Right lobe of liver (tissue), 6 donors: ENCODE results near the gene DGLUCY. TPM values are rescaled to one million over a fixed set of nuclear protein-coding genes. Genes with fewer than 3 reads are reported as not detected.
A peak's percentile ranks its signal among the peaks of the same experiment; 100 is the strongest.

Source experiments
- ATAC-seq, 4 donors: fragments of 200-7000 bp; cut with Tn5 transposase; one replicate each; pipeline ENCODE4 v1.9.1; 2020; ENCODE audit warnings: mild to moderate bottlenecking in 4 of 4, moderate library complexity in 4 of 4
- DNase-seq, 3 donors: peaks; one replicate each; pipeline ENCODE4 v3.0.0-alpha.2; 2020
- H3K27ac ChIP-seq, 3 donors: fragments of 200-600 bp; one replicate each; pipeline ENCODE4 v1.8.0; 2022
- H3K27me3 ChIP-seq, 2 donors: fragments of 200-600 bp; one replicate each; pipeline ENCODE4 v1.8.0; 2022
- H3K36me3 ChIP-seq, 4 donors: fragments of 200-600 bp; sonication (generic) in 1 of 4; one replicate each; pipeline versions ENCODE4 v1.5.1 to v1.8.0; 2017 to 2022; ENCODE audit warnings: control low read depth in 1 of 4
- H3K4me1 ChIP-seq, 4 donors: fragments of 200-600 bp; sonication (generic) in 1 of 4; one replicate each; pipeline versions ENCODE4 v1.5.1 to v1.8.0; 2017 to 2022; ENCODE audit warnings: control low read depth in 1 of 4
- H3K4me3 ChIP-seq, 3 donors: fragments of 200-600 bp; one replicate each; pipeline ENCODE4 v1.8.0; 2022
- H3K9me3 ChIP-seq, 4 donors: fragments of 200-600 bp; sonication (generic) in 1 of 4; one replicate each; pipeline versions ENCODE4 v1.5.1 to v1.8.0; 2017 to 2022; ENCODE audit warnings: control low read depth in 1 of 4
- CTCF ChIP-seq, 4 donors: fragments of 200-600 bp in 3 of 4; fragments of 450-650 bp in 1 of 4; IDR thresholded peaks; one replicate each; pipeline versions ENCODE4 v1.5.1 to v1.8.0; 2016 to 2022; ENCODE audit warnings: antibody characterized with exemption in 4 of 4, mild to moderate bottlenecking in 2 of 4
- POLR2A ChIP-seq: fragments of 450-650 bp; IDR thresholded peaks from one replicate; pipeline ENCODE4 v1.6.1; 2017; ENCODE audit warnings: antibody characterized with exemption, mild to moderate bottlenecking
- WGBS: methylation state at CpG from one replicate; pipeline ENCODE4 v1.1.6; 2018; ENCODE audit warnings: low coverage, low lambda C conversion rate; ENCODE audit not compliant: insufficient coverage; ENCODE audit errors: missing lambda C conversion rate; 5-methylcytosine and 5-hydroxymethylcytosine counted together
- intact Hi-C, 2 donors: fragments of 100-400 bp; cut with DNase I; formaldehyde crosslinking; loops; one replicate each; pipeline versions ENCODE4 v1.11.2 to v1.14.1; 2022
- total RNA-seq, 6 experiments: library from RNA; depleted of rRNA in 2 of 6; stranded (reverse); fragments of >200 nt in 2 of 6; fragmentation: NEBNext Ultra II Directional in 3 of 6; extraction: Animal tissue kit (Norgen Biotek cat#: 25700) in 3 of 6; gene quantifications; one replicate each; pipeline versions ENCODE4 v1.1.0 to v1.2.4, GENCODE V29; 2016 to 2023
- donor health status: DM: no; HTN: yes; CAD: no.
- donor health status: DM: no; HTN: no; CAD: no.
- donor health status: DM: no; HTN: no; CAD: no.
- donor health status: DM: no; HTN: yes; CAD: no.
- donor health status: DM: no; HTN: yes; CAD: no.

Gene DGLUCY
- total RNA-seq, 6 experiments from 2014 or later: 26.7 to 55.6 (median 39.8) TPM

- WGBS: 86% methylated on average over 3 of the region's 5 CpGs
- Histone ChIP-seq H3K27ac (no peak overlapping the region), H3K27me3 (no peaks in the 10 kb centered on the region), H3K4me3 (no peak overlapping the region), H3K36me3 (peaks cover 0 to 63% (median under 1%) of the 10 kb centered on the region in 4 donors), H3K9me3 (no peaks in the 10 kb centered on the region), H3K4me1 (peaks cover 0 to 40% (median 3%) of the 10 kb centered on the region in 4 donors)
- TF ChIP-seq POLR2A (no peak), CTCF (IDR thresholded peaks at IDR 0.05) (no peak)
- DNase-seq (peak in 1 of 3 donors; percentile 68), ATAC-seq (no peak)
- intact Hi-C loops: no loop called here
Observed at GRCh38 chr14:91167380-91167770, 53.5 kb downstream of the DGLUCY start.

- Histone ChIP-seq H3K9me3 (no peaks in the 10 kb centered on the region), H3K36me3 (peaks cover 0 to 63% (median 3%) of the 10 kb centered on the region in 4 donors), H3K4me3 (no peak overlapping the region), H3K4me1 (peaks cover 0 to 40% (median 6%) of the 10 kb centered on the region in 4 donors), H3K27ac (peak overlapping the region in 2 of 3 donors; percentile 24 to 66), H3K27me3 (no peaks in the 10 kb centered on the region)
- intact Hi-C loops: loop anchor here (5.0 to 10.0 kb wide), 3 partner anchors 115 to 265 kb away; no protein-coding TSS in a partner anchor
- WGBS: 92% methylated on average over 5 of the region's 8 CpGs
- no peak for DNase-seq
- ATAC-seq: no peak
- TF ChIP-seq CTCF (IDR thresholded peaks at IDR 0.05) (no peak), POLR2A (no peak)
Observed at GRCh38 chr14:91169951-91170350, 56.1 kb downstream of the DGLUCY start.

GRCh38 chr14:91170504-91171121 is 56.7 kb downstream of the DGLUCY start:
- peaks cover 0 to 63% (median 3%) of the 10 kb centered on the region in 4 donors for H3K36me3 ChIP-seq
- H3K4me3 ChIP-seq: no peak overlapping the region
- ATAC-seq (peak; percentile 20 to 84 (median 72)), DNase-seq (peak in 2 of 3 donors; percentile 69 to 83)
- TF ChIP-seq CTCF (IDR thresholded peaks at IDR 0.05) (no peak), POLR2A (no peak)
- WGBS: 42% methylated on average over 2 of the region's 9 CpGs
- no peaks in the 10 kb centered on the region for H3K9me3 ChIP-seq
- peaks cover 0 to 33% (median 4%) of the 10 kb centered on the region in 4 donors for H3K4me1 ChIP-seq
- H3K27ac ChIP-seq: peak overlapping the region in 2 of 3 donors; percentile 24 to 66
- H3K27me3 ChIP-seq: no peaks in the 10 kb centered on the region
- intact Hi-C loops: loop anchor here (5.0 to 10.0 kb wide), 3 partner anchors 114 to 266 kb away; no protein-coding TSS in a partner anchor

GRCh38 chr14:91171291-91171690 is 57.4 kb downstream of the DGLUCY start:
- DNase-seq (no peak), ATAC-seq (no peak)
- Histone ChIP-seq H3K4me1 (peaks cover 0 to 31% (median 4%) of the 10 kb centered on the region in 4 donors), H3K36me3 (peaks cover 0 to 63% (median 3%) of the 10 kb centered on the region in 4 donors), H3K4me3 (no peak overlapping the region), H3K9me3 (no peaks in the 10 kb centered on the region), H3K27me3 (no peaks in the 10 kb centered on the region), H3K27ac (peak overlapping the region in 1 of 3 donors; percentile 66)
- intact Hi-C loops: loop anchor here (5.0 to 10.0 kb wide), 3 partner anchors 114 to 266 kb away; no protein-coding TSS in a partner anchor
- TF ChIP-seq CTCF (IDR thresholded peaks at IDR 0.05): no peak
- TF ChIP-seq POLR2A: no peak
- no CpG with 5 or more reads among the region's 5 CpGs for WGBS
